Forelimb muscle (tissue), 1 donor: ENCODE data around the gene GPR32. TPM values are rescaled to one million over a fixed set of nuclear protein-coding genes. Genes with fewer than 3 reads are reported as not detected.
"Not testable (repeated sequence)": the region's sequence is repeated elsewhere in the genome, so short reads cannot be mapped to it uniquely, and the experiment has no call there.

Source experiments
- DNase-seq: peaks from one replicate; pipeline ENCODE4 v3.0.0-alpha.2; 2013; ENCODE audit warnings: low read depth
- polyA plus RNA-seq: library from polyadenylated mRNA; unstranded; fragments of 120-200 nt; gene quantifications from one replicate; pipeline ENCODE4 v1.2.1, GENCODE V29; 2013; ENCODE audit not compliant: insufficient read length

The GPR32 gene
- polyA plus RNA-seq, 1 donor: not detected

- DNase-seq: no peak
These were observed 10.6 kb downstream of the GPR32 start for GRCh38 chr19:50780753-50781435.

- not testable (repeated sequence) for DNase-seq
These were observed 13.5 kb downstream of the GPR32 start for GRCh38 chr19:50783848-50784152.

GRCh38 chr19:50784710-50785109, 14.4 kb downstream of the GPR32 start:
- DNase-seq: no peak

DNA sequence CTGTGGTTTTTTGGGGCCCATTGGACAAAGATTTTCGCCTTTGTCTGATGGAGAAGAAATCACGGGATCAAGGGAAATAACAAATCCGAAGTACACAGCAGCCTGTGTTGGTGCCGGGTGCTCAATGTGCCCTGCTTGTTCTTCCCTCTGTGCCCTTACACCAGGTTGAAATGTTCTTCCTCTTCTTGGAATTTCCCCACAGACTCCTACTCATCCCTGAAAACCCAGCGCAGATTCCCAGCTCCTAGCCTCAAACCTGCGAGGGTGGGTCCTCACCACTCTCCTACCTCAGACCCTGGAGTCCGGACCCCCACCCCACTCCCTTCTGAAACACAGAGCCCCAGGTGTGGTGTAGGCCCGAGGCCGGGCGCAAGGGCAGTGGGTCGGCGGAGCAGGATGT, 15.1 kb downstream of the GPR32 start:
- DNase-seq: no peak

GRCh38 chr19:50790396-50790795, 20.1 kb downstream of the GPR32 start, which contains the start of gene ACP4:
TSS of gene ACP4 (plus strand) at chr19:50790415. CDS start at chr19:50790415, 0 bp downstream.
- DNase-seq: no peak

- DNase-seq: no peak
These were observed 20.7 kb downstream of the GPR32 start for GRCh38 chr19:50790922-50791467.

- no peak for DNase-seq
These were observed 21.5 kb downstream of the GPR32 start for GRCh38 chr19:50791594-50792271.

DNA sequence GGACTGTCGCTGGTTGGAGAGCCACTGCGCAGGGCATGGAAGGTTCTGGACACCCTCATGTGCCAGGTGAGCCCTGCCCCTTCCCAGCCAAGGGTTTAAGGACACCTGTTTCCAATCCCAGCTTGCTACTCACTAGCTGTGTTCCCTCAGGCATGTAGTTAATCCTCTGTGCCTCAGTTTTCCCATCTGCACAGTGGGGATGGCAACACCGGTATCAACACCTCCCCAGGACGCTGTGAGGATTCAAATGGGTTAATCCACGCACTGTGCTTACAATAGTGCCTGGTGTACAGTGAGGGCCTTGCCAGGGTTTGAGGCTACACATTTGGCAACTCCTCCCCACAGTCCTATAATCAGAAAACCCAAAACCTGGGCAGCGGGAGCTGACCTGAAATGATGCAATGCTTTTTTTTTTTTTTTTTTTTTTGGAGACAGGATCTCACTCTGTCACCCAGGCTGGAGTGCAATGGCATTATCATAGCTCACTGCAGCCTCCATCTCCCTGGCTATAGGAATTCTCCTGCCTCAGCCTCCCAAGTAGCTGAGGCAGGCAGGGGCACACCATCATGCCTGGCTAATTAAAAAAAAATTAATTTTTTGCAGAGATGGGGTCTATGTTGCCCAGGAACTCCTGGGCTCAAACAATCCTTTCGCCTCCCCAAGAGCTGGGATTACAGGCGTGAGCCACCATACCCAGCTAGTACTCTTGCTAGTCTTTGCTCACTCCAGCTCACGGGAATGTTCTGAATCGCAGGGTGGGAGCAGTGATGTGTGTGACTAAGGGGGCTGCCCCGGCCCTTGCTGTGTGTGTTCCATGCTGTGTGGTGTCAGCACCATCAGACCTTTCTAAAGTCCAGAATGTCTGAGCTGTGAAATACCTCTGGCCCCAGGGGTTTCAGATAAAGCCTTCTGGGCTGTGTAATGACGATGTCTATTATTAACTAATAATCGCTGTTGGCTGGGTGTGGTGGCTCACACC, 22.3 kb downstream of the GPR32 start:
- DNase-seq: no peak

GRCh38 chr19:50793558-50794065, 23.3 kb downstream of the GPR32 start:
- no peak for DNase-seq

- no peak for DNase-seq
These were observed 24.0 kb downstream of the GPR32 start for GRCh38 chr19:50794074-50794875.

DNA sequence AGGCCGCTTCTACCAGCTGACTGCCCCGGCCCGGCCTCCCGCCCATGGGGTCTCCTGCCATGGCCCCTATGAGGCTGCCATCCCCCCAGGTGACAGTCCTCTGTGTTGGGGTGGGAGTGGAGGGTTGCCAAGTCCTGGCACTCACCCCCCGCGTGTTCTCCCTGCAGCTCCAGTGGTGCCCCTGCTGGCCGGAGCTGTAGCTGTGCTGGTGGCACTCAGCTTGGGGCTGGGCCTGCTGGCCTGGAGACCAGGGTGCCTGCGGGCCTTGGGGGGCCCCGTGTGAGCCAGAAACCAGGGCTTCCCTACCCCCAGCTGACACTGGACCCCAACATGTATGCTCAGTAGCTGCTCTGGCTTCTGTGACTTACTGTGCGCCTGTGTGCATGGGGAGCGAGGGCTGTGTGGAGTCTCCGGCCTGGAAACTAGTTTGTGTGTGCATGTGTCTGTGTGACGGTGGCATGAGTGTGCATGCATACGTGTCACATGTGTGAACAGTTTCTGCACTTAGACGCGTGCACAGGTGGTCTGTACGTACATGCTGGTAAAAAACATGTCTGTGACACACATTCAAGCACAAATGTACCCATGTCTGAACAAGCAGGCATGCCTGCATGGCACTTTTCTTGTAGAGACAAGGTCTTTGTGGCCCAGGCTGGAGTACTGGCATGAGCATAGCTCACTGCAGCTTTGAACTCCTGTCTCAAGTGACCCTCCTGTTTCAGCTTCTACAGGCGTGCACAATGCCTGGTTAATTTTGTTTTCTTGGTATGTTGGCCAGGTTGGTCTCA, 24.8 kb downstream of the GPR32 start:
- no peak for DNase-seq

DNA sequence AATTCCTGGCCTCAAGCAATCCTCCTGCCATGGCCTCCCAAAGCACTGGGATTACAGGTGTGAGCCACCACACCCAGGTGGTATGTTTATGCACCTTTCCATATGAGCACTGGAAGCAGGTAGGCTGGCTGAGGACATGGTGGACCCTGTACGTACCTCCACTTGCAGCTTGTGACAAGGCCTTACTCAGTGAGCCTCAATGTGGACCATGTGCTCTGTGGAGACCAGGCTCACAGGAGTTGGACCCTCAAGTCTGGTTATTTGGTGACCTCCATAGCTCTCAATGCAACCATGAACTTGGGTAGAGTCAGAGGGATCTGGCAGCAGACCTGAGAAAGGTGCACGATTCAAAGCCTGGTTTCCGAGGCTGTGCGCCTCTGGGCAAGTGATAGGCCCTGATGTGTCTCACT, 25.4 kb downstream of the GPR32 start:
- no peak for DNase-seq

GRCh38 chr19:50796128-50796633, 25.9 kb downstream of the GPR32 start:
- no peak for DNase-seq

GRCh38 chr19:50796634-50797428, 26.6 kb downstream of the GPR32 start:
- no peak for DNase-seq

GRCh38 chr19:50797429-50797780, 27.1 kb downstream of the GPR32 start:
- DNase-seq: no peak

DNA sequence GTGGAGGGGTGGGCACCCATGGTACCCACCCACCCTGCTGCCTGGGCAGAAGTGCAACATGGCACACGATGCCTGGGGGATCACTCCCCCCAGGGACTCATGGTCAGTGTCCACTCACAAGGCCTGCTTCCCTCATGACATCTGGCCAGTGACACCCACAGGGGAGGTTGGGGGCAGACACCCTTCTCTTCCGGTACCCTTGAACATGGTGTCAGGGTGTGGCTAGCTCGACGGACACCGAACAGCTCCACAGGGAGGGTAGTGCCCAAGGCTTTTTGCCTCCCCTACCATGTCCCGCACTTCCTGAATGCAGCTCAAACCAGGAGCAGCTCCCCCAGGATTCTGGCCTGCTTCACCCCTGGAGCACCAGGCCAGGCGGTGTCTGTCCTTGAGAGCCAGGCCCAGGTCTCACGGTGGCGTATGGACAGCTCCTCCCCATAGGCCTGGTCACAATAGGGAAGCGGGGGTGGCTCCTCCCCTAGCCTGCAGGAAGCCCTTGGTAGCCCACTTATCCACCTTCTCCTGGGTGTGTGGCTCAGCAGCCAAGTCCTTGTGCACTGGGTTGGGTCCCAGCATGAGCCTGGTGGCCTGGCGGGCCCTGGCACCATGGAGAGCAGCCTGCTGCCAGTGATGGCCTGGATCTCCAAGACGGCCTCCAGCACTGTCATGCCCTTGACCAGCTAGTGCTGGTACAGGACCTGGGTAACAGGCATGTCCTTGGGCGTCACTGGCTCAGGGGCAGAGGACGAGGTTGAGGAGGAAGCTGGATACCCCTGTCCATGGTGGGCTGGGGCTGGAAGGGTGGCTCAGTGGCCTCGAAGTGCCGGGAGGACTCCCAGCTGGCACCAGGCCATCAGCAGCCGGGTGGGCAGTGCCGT, 27.8 kb downstream of the GPR32 start:
- DNase-seq: no peak

DNA sequence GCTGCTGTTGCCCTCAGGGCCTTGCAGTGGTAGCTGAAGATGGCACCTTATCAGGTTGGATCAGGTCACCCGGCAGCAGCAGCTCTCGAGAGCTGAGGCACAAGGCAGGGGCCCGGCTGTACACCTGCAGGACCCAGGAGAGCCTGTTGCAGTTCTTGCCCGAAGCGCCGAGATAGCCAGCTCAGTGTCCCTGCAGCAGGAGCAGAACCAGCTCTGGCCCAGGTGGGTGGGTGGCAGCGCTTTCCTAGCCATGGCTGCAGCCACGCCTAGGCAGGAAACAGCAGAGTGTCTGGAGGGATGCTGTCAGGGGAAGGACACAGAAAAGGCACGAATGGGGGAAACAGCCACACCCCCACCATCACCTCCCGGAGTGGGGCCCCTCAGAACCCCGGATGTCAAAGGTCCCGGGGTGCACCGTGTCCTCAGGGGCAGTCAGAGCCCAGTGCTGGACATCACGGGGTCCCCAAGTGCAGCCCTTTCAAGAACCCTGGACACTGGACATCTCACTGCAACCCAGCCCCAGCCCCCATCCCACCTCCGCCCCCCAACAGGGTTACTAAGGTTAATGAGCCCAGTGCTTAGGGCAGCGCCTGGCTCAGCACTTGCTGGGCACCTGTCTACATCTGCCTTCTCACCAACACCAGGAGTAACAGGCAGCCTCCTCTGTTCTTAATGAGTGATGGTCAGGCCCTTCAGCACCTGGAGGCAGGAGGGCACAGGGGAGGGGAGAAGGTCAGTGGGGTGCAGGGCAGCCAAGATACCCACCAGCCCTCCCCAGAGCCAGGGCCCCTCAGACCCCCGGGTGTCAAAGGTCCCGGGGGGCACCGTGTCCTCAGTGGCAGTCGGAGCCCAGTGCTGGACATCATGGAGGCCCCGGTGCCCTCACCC, 28.6 kb downstream of the GPR32 start:
- DNase-seq: no peak
